Daoy (cell line): ENCODE results near the gene PRPF4. TPM values are rescaled to one million over a fixed set of nuclear protein-coding genes. Genes with fewer than 3 reads are reported as not detected.
A peak's percentile ranks its signal among the peaks of the same experiment; 100 is the strongest.

ENCODE experiments used
- DNase-seq: peaks from one replicate; pipeline ENCODE4 v3.0.0-alpha.2; 2015; ENCODE audit warnings: low read depth
- total RNA-seq: library from RNA; depleted of rRNA; stranded (reverse); fragments of >200 nt; shearing (Covaris generic); gene quantifications from 2 replicates; pipeline ENCODE4 v1.2.3, GENCODE V29; 2014; rRNA removed

The PRPF4 gene
- total RNA-seq, 1 experiment from 2014 or later: 116 TPM

DNA sequence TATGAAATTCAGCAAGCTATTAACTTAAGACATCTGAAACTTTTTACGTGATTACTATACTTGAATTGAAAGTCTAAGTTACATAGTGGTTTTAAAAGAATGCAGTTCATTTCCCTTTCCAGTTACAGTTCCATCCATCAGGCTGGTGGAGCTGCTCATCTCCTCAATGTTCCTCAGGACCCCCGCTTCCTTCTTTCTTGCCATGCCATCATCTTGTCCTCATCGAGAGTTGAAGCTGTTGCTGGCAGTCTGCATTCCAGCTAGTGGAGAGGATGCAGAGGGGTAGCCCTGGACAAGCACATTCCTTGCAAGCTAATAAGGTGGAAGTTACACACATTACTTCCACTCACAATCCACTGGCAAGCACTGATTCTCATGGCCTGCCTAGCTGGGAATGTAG lies 36.5 kb downstream of the PRPF4 start:
- DNase-seq: no peak

DNA sequence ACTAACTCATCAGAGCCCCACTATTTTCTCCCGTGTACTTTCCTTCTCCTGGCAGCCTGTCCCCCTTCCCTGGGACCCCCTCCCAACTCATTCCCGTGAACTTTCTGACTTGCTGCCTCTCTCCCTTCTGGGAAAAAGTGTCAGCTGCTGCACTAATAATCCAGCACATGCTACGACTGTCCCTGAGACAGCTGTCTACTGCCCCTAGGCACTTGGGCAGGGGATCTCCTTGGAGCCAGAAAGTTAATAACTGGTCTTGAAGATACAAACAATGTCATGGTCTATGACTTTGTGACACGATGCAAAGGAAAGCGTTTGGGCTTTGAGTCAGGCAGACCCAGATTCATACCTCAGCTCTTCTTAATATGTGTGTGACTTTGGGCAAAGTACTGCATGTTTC lies 37.8 kb downstream of the PRPF4 start:
- no peak for DNase-seq

DNA sequence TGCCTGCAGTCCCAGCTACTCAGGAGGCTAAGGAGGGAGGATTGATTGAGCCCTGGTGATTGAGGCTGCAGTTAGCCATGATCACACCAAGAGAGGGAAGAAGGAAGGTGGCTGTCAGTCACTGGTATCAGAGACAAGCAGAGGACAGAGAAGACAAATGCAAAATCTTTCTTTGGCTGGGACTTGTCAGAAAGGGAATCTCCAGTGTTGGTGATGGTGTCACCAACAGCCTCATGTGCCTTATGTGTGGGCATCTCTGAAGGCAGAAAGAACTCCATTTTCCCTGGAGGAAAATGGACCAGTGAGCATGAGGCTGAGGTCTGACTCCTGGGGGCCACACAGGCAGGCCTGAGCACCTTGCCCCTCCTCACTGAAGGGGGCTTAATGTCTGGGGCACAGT lies 39.8 kb downstream of the PRPF4 start:
- no peak for DNase-seq

DNA sequence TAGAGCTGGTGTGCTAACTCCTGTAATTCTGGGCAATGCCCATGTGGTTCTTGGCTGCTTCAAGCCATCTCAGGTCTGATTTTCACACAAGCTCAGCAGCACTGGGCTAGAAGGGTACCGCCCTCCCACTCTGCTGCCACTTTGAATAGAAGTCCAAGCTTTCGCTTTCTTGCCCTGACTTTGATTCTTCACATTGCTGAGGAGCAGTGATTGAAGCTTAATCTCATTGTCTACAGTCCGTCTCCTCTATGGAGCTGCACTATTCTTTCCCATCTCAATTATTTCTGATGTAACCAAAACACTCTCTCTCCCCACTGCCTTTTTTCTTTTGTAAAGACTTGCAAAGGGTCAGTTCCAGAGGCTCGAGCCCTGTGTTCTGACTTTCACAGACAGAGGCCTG lies 40.6 kb downstream of the PRPF4 start:
- no peak for DNase-seq

DNA sequence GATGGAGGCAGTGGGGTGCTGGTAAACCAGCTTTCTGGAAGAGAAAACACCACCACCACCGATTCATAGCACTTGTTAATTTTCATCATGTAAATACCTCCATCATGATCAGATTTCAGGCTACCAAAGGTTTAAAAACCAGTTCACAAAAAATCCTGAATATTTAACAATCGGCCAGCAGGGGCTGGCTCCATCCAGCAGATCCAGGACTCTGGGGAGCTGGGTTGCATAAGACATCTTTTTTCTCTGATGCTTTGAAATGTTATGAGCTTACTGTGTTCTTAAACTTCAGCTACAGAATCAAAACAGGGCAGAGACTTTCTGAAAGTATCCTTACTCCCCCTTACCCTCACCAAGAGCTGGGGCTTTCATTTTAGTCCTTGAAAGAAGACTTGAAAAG lies 42.3 kb downstream of the PRPF4 start:
- no peak for DNase-seq

DNA sequence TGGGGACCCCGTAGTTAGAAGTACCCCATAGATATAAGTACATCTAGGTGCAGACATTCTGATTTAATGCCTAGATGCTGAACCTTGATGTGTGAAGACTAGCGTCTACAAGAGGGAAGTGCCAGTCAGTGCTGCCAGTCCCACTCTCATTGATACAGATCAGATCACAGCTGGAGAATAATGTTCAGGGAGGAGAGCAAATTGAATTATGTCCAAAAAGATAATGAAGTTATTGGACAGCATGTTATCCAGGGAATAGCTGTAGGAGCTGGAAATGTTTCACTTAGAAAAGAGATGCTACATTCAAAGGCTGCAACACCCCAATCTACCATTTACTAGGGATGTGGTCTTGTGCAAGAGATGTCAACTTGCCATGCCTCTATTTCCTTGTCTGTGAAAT lies 43.6 kb downstream of the PRPF4 start:
- no peak for DNase-seq

DNA sequence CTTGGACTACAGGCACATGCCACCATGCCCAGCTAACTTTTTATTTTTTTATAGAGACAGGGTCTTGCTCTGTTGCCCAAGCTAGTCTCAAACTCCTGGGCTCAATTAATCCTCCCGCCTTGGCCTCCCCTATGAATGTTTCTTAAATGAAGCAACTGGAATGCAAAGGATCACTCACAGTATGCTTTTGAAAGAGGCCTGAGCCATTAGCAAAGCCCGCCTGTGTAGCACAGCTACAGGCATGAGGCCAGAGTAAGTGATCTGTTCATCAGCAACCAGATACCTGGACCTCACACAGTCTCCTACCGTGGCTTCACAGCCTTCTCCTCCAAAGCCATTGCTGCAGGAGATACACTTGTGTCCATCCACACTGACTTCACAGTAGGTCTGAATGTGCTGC lies 44.6 kb downstream of the PRPF4 start:
- DNase-seq: no peak

DNA sequence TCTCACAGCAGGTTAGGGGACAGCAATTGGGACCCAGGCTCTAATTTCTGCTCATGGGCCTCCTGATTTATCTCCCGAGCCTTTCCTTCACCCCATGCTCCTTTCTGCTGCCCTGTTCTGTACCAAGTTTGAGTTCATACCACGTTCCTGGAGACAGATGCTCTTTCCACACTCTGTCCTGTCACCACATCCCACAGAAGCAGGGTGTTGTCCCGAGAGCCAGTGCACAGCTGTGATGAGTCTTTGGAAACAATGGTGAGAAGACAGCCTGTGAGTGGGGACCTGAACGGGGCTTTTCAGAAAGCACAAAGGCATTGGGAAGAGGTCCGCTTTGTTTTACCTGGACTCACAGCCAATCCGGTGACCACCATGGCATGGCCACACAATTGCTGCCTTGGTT lies 47.2 kb downstream of the PRPF4 start:
- no peak for DNase-seq

DNA sequence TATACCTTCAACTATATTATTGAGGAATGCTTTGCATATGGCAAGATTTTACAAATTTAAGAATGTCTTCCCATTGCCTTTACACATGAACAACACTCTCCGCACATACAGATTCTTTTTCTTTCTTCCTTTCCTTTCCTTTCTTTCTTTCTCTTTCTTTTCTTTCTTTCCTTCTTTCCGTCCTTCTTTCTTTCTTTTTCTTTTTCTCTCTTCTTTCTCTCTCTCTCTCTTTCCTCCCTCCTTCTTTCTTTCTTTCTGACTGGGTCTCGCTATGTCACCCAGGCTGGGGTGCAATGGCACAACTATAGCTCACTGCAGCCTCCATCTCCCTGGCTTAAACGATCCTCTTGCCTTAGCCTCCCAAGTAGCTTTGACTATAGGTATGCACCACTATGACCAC lies 50.8 kb downstream of the PRPF4 start:
- DNase-seq: no peak

DNA sequence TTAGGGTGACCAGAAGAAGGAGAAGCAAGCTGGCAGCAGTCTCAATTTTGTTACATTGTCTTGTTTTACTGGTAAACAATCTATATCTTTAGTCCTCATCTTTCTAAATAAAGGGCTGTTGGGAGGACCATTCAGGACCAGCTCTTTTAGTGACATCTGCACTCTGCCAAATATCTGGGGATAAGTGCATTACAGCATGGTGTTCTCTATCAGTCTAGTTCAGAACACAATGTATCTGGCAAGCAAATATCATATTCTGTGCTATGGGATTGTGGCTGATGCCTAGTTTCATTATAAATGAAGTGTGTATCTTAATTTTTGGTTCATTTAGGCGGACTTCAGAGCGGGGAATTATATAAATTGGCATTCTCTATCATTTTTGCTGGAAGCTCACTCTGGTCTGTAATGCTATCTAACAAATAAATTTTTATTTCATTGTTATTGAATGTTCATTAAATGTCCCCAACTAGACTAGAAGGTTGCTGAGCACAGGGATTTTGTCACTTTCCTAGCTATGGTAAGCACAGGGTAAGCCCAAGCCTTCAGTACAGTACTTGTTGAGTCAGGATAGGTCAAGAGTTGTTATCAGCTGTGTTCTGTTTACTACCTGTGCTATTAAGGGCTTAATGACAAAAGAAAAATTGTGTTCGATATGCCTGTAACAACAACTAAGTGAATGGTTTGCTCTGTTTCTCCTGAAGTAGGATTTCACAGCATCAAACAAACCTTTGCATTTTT lies 52.8 kb downstream of the PRPF4 start:
- DNase-seq: no peak

DNA sequence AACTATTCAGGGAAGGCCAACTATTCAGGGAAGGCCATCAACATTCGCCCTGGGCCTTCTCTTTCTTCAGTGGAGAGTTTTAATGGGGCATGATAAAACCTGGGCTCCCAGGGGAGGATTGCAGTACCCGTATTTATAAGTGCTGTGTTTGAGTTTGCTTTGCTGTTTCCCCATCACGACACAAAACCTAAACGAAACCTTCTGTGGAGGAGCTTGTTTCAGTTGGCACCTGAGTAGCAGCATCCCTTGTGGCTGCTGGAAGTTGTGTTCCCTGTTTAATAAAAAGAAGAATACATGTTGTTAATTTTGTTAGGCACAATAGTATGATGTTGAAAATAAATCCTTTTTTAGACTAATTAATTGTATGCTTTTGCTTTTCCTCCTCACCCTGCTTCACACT lies 56.3 kb downstream of the PRPF4 start:
- no peak for DNase-seq

DNA sequence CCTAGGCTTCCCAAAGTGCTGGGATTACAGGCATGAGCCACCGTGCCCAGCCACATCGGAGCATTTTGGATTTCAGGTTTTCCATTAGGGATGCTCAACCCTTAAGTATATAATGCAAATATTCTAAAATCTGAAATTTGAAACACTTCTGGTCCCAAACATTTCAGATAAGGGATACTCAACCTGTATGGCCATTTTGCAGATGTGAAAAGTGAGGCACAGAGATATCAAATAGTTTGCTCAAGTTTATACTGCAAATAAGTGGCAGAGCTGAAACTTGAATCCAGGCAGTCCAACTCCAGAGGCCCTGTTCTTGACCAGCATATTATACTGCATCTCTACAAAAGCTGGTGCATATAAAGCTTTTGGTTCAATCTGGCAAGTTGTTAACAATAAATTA lies 62.3 kb downstream of the PRPF4 start:
- no peak for DNase-seq

DNA sequence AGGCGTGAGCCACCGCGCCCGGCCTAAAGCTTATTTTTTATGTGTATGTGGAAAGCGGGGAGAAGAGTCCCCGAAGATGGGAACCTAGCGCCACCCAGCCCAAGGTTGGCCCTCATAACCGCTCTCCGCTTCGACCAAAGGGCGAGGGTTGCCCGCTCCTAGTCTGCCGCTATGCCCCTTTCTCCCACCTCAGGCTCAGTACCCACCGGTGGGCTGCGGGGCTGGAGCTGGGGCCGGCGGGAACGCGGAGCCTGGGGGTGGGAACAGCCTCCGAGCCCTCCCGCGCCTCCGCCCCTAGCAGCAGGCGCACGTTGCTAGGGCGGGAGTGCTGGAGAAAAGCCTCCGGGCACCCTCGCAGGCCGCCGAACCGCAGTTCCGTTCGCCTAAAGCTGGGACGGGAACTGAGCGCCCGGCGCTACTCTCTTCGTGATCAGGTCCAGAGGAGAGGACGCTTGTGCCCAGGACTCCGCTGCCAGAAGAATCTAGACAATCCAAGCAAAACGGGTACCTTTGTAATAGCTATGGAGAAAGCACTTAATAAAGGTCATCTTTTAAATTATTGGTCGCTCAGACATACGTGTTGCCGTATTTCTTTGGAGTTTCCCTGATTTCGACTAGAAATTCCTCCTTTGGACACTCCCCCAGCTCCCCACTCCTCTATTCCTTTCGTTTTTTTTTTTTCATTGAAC lies 64.7 kb downstream of the PRPF4 start, which contains the start of gene WDR31:
TSS of gene WDR31 (minus strand) at position 265 of the 689 bp plus-strand sequence. CDS start 8,253 bp downstream, outside the sequence.
- DNase-seq: peak; percentile 96

DNA sequence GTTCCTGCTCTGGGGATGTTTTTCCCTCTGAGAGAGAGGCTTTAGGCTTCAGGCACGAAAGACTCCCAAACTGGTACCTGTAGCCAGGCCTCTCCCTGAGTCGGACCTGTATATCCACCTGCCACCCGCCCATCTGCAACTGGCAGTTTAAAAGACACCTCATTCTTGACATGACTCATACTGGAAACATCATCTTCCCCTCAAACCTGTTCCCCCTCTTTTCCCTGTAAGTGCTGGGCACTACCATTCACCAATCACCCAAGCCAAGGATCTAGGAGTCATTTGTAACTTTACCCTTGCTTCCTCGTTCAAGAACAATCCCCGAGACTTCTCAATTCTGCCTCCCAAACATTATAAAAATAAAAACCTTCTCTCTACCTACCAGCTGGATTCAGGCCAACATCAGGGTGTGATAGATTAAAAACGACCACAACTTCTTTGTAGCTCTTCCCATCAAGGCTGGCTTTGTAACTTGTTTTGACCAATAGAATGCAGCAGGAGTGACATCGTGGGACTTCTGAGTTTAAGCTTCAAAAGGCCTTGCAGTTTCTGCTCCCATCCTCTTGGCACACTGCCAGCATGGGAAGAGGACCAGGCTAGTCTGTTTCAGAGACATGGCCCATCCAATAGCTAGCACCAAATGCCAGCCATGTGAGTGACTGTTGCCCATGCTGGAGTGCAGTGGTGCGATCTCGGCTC lies 66.4 kb downstream of the PRPF4 start:
- DNase-seq: no peak

Other genes with a start within 250 kb of the PRPF4 start
- gene ZFP37, start 218.9 kb upstream of the PRPF4 start, total RNA-seq: 3.7 and 7.9 TPM in 2 replicates
- 6.9 and 8.3 TPM in 2 replicates for gene SLC31A2, start 124.7 kb upstream of the PRPF4 start, total RNA-seq
- gene FKBP15, start 54.4 kb upstream of the PRPF4 start, total RNA-seq: 19.9 and 24.1 TPM in 2 replicates
- 12.0 and 13.4 TPM in 2 replicates for gene SLC31A1, start 54.1 kb upstream of the PRPF4 start, total RNA-seq
- 120 and 179 TPM in 2 replicates for gene CDC26, start 86 bp upstream of the PRPF4 start, total RNA-seq
- gene RNF183, start 27.7 kb downstream of the PRPF4 start, total RNA-seq: not detected in 2 replicates
- gene WDR31, start 64.6 kb downstream of the PRPF4 start, total RNA-seq: 1.1 and 2.3 TPM in 2 replicates
- gene BSPRY, start 73.9 kb downstream of the PRPF4 start, total RNA-seq: not detected in 2 replicates
- 12.5 and 19.9 TPM in 2 replicates for gene HDHD3, start 101.3 kb downstream of the PRPF4 start, total RNA-seq
- 7.7 and 13.3 TPM in 2 replicates for gene ALAD, start 125.6 kb downstream of the PRPF4 start, total RNA-seq
- 175 and 228 TPM in 2 replicates for gene POLE3, start 135.0 kb downstream of the PRPF4 start, total RNA-seq
- 0.54 and 1.4 TPM in 2 replicates for gene C9orf43, start 135.1 kb downstream of the PRPF4 start, total RNA-seq
- 95.9 and 104 TPM in 2 replicates for gene RGS3, start 188.1 kb downstream of the PRPF4 start, total RNA-seq